Hematopoietic multipotent progenitor cell treated with erythropoietin and hydrocortisone succinate and interleukin-3 and kit ligand, for 15 days (in vitro differentiated cells): ENCODE measurements around the gene CTF1.
A peak's percentile ranks its signal among the peaks of the same experiment; 100 is the strongest.
"Not testable (repeated sequence)": the region's sequence is repeated elsewhere in the genome, so short reads cannot be mapped to it uniquely, and the experiment has no call there.

Source experiments
- DNase-seq: peaks from one replicate; pipeline ENCODE4 v3.0.0-alpha.2; 2015; ENCODE audit warnings: low spot score

Gene CTF1

GRCh38 chr16:30931068-30931650 is 34.7 kb downstream of the CTF1 start:
- DNase-seq = no peak

DNA sequence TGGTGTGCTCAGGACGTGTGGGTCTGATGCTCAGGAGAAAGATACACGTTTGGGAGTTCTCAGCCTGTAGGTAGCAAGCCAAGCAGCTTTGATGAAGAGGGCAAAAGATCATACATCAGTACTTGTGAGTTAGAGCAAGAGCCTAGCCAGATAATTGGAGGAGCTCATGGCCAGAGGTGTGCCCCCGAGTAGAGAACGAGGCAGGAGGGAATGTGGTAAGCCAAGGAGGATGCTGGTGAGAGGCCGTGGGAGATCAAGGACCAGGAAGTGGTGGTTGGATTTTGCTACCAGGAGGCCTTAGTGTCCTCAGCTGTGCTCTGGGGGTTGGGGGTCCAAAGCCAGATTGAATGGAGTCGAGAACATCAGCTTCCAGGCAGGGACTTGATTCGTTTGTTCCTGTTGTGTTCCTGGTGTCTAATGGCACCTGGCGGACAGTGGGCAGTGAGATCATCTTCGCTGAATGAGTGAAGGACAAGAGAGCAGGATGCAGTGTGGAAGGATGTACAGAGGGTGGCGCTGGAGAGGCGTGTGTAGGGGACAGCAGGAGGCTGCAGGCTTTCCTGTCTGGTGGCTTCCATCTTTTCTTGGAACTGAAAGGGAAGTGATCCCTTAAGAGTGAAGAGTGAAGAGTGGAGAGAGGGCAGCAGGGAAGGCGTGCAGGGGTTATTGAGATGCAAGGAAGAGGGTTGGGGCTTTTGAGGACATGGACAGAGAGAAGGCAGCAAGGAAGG is 38.6 kb downstream of the CTF1 start:
- peak; percentile 49 for DNase-seq

- no peak for DNase-seq
These were observed 41.3 kb downstream of the CTF1 start for GRCh38 chr16:30937692-30938091.

- not testable (repeated sequence) for DNase-seq
These were observed 43.2 kb downstream of the CTF1 start for GRCh38 chr16:30939571-30939970.

DNA sequence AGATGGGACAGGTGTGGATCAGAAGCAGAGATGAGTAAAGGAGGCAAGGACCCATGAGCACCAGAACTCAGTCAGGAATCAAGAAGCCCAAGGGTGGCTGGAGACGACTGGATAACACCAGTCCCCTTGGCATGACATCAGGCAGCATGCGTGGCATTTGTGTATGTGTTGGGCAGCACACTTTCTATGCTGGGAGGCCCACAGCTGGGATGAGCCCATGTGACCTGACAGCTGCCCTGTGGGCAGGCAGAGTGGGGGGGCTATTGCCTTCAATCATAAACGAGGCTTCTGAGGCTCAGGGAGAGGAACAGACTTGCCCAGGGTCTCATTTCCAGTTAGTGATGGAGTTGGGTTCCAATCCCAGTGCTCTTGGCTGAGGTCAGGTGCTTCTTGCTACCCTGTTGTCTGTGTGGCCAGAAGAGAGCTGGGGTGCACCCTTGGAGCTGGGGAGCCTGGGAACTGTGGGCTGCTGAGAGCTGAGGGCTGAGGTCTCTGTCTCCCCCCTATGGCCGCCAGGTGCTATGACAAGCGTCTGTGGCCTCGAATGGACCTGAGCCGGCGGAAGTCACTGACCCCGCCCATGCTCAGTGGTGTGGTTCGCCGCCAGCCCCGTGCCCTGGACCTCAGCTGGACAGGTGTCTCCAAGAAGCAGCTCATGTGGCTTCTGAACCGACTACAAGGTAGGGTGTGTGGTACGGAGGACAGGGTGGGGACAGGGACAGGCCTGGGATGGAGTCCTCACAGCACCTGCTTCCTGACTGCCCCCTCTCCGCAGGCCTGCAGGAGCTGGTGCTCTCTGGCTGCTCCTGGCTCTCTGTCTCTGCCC is 45.4 kb downstream of the CTF1 start:
- DNase-seq = peak; percentile 85

DNA sequence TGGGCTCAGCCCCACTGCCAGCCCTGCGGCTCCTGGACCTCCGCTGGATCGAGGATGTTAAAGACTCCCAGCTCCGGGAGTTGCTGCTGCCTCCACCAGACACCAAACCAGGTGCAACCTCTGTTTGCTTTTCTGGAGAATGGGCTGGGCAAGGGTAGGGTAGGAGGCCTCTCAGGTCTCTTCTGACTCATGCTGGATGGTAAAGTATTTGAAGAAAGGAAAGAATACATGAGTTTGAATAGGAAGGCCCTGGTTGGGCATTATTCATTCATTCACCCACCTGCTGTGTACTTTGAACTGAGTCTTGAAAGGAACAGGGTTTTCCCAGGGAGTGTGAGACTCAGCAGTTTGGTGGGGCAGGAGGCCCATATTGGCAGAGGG is 46.0 kb downstream of the CTF1 start:
- DNase-seq = no peak

DNA sequence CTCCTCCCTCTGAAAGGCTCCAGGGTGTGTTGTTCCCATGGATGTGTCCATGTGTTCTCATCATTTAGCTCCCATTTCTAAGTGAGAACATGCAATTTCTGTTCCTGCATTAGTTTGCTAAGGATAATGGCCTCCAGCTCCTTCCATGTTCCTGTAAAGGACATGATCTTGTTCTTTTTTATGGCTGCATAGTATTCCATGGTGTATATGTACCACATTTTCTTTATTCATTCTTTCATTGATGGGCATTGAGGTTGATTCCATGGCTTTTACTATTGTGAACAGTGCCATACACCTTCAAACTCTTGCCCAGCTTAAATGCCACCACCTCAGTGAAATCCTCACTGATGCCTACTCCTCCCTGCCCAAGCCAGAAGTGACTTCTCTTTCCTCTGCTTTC is 47.9 kb downstream of the CTF1 start:
- no peak for DNase-seq

DNA sequence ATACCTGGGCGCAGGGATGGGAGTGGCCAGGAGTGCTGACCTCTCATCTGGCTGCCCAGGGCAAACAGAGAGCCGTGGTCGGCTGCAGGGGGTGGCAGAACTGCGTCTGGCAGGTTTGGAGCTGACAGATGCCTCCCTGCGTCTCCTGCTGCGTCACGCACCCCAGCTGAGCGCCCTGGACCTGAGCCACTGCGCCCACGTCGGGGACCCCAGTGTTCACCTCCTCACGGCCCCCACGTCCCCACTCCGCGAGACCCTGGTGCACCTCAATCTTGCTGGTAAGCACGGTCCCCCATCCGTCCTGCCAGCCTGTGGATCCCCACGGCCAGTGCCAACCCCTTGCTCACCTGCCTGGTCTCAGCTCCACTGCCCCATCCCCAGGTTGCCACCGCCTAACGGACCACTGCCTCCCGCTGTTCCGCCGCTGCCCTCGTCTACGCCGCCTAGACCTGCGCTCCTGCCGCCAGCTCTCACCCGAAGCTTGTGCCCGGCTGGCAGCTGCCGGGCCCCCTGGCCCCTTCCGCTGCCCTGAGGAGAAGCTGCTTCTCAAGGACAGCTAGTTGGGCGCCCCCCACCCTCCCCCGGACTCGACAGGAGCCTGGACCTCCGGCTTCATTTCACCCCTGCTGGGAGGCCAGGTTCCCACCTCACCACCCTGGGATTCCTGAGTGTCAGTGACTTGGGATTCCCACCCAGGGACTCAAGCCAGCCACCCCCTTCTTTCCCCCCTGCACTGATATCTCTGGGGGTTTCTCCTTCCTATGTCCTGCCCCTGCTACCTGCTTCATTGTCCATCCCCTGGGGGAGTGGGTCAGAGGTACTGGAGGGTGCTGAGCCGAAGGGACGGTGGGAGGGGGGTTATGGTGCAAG is 50.5 kb downstream of the CTF1 start:
- DNase-seq = no peak

GRCh38 chr16:30947541-30947858 is 51.1 kb downstream of the CTF1 start:
- no peak for DNase-seq

GRCh38 chr16:30947859-30948666 is 51.6 kb downstream of the CTF1 start:
- peak; percentile 55 for DNase-seq

GRCh38 chr16:30948667-30949649 is 52.5 kb downstream of the CTF1 start, which contains the start of gene ORAI3:
Gene ORAI3 (plus strand): TSS chr16:30949068. CDS start chr16:30949290, 222 bp downstream.
- peak; percentile 40 for DNase-seq

- DNase-seq = peak; percentile 77
These were observed 53.5 kb downstream of the CTF1 start for GRCh38 chr16:30949650-30950515.

- DNase-seq = no peak
These were observed 54.2 kb downstream of the CTF1 start for GRCh38 chr16:30950516-30951065.

DNA sequence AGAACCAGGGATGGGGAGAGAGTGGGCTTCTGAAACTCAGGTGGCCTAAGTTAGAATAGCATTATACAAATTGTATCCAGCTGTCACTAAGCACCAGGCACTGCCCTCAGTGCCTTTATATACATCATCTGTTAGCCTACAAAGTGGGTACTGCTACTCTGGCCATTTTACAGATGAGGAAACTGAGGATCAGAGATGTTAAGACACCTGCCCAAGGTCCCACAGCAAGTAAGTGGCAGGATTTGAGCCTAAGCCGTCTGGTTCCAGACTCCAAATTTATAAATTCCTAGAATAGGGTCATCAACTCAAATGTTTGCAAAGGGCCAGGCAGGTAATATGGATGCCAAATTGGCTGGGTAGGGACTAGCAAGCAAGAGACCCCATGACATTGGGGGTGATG is 54.8 kb downstream of the CTF1 start:
- no peak for DNase-seq

DNA sequence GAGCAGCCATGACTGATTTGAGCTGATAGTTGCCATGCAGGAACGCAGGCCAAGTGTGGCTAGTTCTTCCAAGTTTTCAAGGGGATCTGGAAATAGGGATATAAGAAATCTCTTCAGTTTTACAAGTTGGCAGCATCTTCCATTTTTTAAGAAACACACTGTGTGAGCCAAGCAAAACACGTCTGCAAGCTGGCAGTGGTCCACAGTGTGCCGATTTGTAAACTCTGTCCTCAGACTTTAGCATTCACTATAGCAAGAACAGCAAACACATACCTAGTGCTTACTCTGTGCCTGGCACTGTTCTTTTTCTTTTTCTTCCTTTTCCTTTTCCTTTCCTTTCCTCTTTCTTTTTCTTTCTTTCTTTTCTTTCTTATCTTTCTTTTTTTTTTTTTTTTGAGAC is 55.3 kb downstream of the CTF1 start:
- no peak for DNase-seq

GRCh38 chr16:30953111-30953510 is 56.7 kb downstream of the CTF1 start:
- DNase-seq = no peak
